Activated naive CD8-positive, alpha-beta T cell treated with anti-CD3 and anti-CD28 coated beads for 36 hours (primary cell): ENCODE results near the gene NUDT16. TPM values are rescaled to one million over a fixed set of nuclear protein-coding genes. Genes with fewer than 3 reads are reported as not detected.

ENCODE experiments used
- total RNA-seq, 2 experiments: library from RNA; stranded (reverse); gene quantifications; one replicate each; pipeline ENCODE4 v1.2.3, GENCODE V29; 2021

NUDT16 gene
- total RNA-seq, 2 experiments from 2014 or later, result 5.7 TPM

Other genes with a start within 250 kb of the NUDT16 start
- 100 to 1,000 TPM; 221 to 229 TPM for gene MRPL3, start 121.2 kb downstream of the NUDT16 start, total RNA-seq